SU-DHL-6 (cell line): Measurements from ENCODE around the gene APC.

ENCODE experiments used
- H2AFZ ChIP-seq: fragments of 200-600 bp; sonication (generic); 2 replicates; pipeline ENCODE4 v1.6.1; 2014; ENCODE audit warnings: low read depth, mild to moderate bottlenecking, moderate library complexity, mixed read lengths, antibody characterized with exemption, low read length; ENCODE audit not compliant: severe bottlenecking
- H3F3A ChIP-seq: fragments of 200-600 bp; shearing (Covaris generic); 2 replicates; pipeline ENCODE4 v1.6.0; 2016; ENCODE audit warnings: antibody characterized with exemption, mild to moderate bottlenecking; ENCODE audit not compliant: insufficient read depth
- H3K27ac ChIP-seq: fragments of 200-600 bp; sonication (generic); 2 replicates; pipeline ENCODE4 v1.5.1; 2016; ENCODE audit warnings: low read depth, mild to moderate bottlenecking, low read length, moderate library complexity, mixed read lengths
- H3K27me3 ChIP-seq: fragments of 200-600 bp; sonication (generic), shearing (Covaris generic); 2 replicates; pipeline ENCODE4 v1.6.0; 2014; ENCODE audit warnings: mild to moderate bottlenecking, low read length
- H3K36me3 ChIP-seq: fragments of 200-600 bp; sonication (generic); 2 replicates; pipeline ENCODE4 v1.6.1; 2014; ENCODE audit warnings: mild to moderate bottlenecking, low read length, mixed read lengths
- H3K4me2 ChIP-seq: fragments of 300-600, 200-600 bp; shearing (Covaris generic), sonication (generic); 2 replicates; pipeline ENCODE4 v1.6.0; 2014; ENCODE audit warnings: low read length, low read depth, mild to moderate bottlenecking; ENCODE audit not compliant: poor library complexity, severe bottlenecking
- H3K4me3 ChIP-seq: fragments of 200-600 bp; sonication (generic); 2 replicates; pipeline ENCODE4 v1.5.1; 2014; ENCODE audit warnings: antibody characterized with exemption, low read length, mild to moderate bottlenecking, mixed read lengths; ENCODE audit not compliant: insufficient read depth, poor library complexity, severe bottlenecking
- H3K79me2 ChIP-seq: fragments of 200-600 bp; sonication (generic); 2 replicates; pipeline ENCODE4 v1.6.1; 2014; ENCODE audit warnings: mild to moderate bottlenecking, low read length, moderate library complexity; ENCODE audit not compliant: insufficient read depth
- H3K9ac ChIP-seq: fragments of 200-600 bp; sonication (generic); 2 replicates; pipeline ENCODE4 v1.7.0; 2014; ENCODE audit warnings: mild to moderate bottlenecking, low read length
- H3K9me2 ChIP-seq: fragments of 200-600 bp; sonication (generic); replicated peaks from 2 replicates; pipeline ENCODE4 v1.6.1; 2014; ENCODE audit warnings: low read length; ENCODE audit not compliant: insufficient read depth
- H3K9me3 ChIP-seq: fragments of 200-600 bp; sonication (generic); 2 replicates; pipeline ENCODE4 v1.6.1; 2014; ENCODE audit warnings: low read length, mixed read lengths; ENCODE audit not compliant: insufficient read depth
- H4K20me1 ChIP-seq: fragments of 200-600 bp; sonication (generic); 2 replicates; pipeline ENCODE4 v1.6.1; 2014; ENCODE audit warnings: low read depth, mild to moderate bottlenecking, antibody characterized with exemption, low read length, moderate library complexity, mixed read lengths
- CTCF ChIP-seq: fragments of 200-600 bp; sonication (generic); IDR thresholded peaks from one replicate; pipeline ENCODE4 v1.5.1; 2017; ENCODE audit warnings: antibody characterized with exemption, mild to moderate bottlenecking, low read length, moderate library complexity; ENCODE audit not compliant: insufficient read depth, poor library complexity, severe bottlenecking
- EZH2phosphoT487 ChIP-seq: fragments of 200-600 bp; sonication (generic), shearing (Covaris generic); conservative IDR thresholded peaks from 2 replicates; pipeline ENCODE4 v1.6.1; 2018; ENCODE audit warnings: mild to moderate bottlenecking, antibody characterized with exemption, low read length, moderate library complexity, mixed read lengths

The APC gene

GRCh38 chr5:112880219-112880964, 142.7 kb downstream of the APC start:
- Histone ChIP-seq H3K36me3 (peaks cover 19% of the 10 kb centered on the region; the same call in 1 of the 2 replicates), H4K20me1 (no peaks in the 10 kb centered on the region; the same call in 1 of the 2 replicates), H3K4me3 (no peak overlapping the region), H2AFZ (no peak overlapping the region), H3K9me3 (no peaks in the 10 kb centered on the region), H3K4me2 (no peak overlapping the region), H3K27ac (no peak overlapping the region), H3K79me2 (no peaks in the 10 kb centered on the region; the same call in 1 of the 2 replicates), H3K9me2 (no peaks in the 10 kb centered on the region), H3K27me3 (no peaks in the 10 kb centered on the region), H3F3A (peaks cover 21% of the 10 kb centered on the region; the same call in 1 of the 2 replicates), H3K9ac (no peak overlapping the region)
- TF ChIP-seq CTCF (no peak), EZH2phosphoT487 (no peak)

GRCh38 chr5:112883192-112883591, 145.5 kb downstream of the APC start:
- H3F3A ChIP-seq: peaks cover 7% of the 10 kb centered on the region; the same call in 1 of the 2 replicates
- no peak overlapping the region for H3K9ac ChIP-seq
- no peak overlapping the region for H2AFZ ChIP-seq
- no peak overlapping the region for H3K27ac ChIP-seq
- no peaks in the 10 kb centered on the region for H3K27me3 ChIP-seq
- peaks cover 25% of the 10 kb centered on the region; the same call in 1 of the 2 replicates for H3K36me3 ChIP-seq
- no peak for TF ChIP-seq CTCF
- no peak for TF ChIP-seq EZH2phosphoT487
- no peaks in the 10 kb centered on the region for H3K9me2 ChIP-seq
- H4K20me1 ChIP-seq: no peaks in the 10 kb centered on the region; the same call in 1 of the 2 replicates
- H3K79me2 ChIP-seq: no peaks in the 10 kb centered on the region; the same call in 1 of the 2 replicates
- H3K9me3 ChIP-seq: no peaks in the 10 kb centered on the region
- no peak overlapping the region for H3K4me3 ChIP-seq
- H3K4me2 ChIP-seq: no peak overlapping the region

GRCh38 chr5:112885001-112885400, 147.3 kb downstream of the APC start:
- no peak overlapping the region for H3K27ac ChIP-seq
- H3K79me2 ChIP-seq: no peaks in the 10 kb centered on the region; the same call in 1 of the 2 replicates
- TF ChIP-seq CTCF (no peak), EZH2phosphoT487 (no peak)
- no peak overlapping the region for H3K4me3 ChIP-seq
- no peaks in the 10 kb centered on the region for H3K9me2 ChIP-seq
- H3K27me3 ChIP-seq: no peaks in the 10 kb centered on the region
- H3F3A ChIP-seq: peaks cover under 1% of the 10 kb centered on the region; the same call in 1 of the 2 replicates
- peaks cover 23% of the 10 kb centered on the region; the same call in 1 of the 2 replicates for H3K36me3 ChIP-seq
- no peak overlapping the region for H3K9ac ChIP-seq
- H4K20me1 ChIP-seq: no peaks in the 10 kb centered on the region
- no peak overlapping the region for H2AFZ ChIP-seq
- H3K9me3 ChIP-seq: no peaks in the 10 kb centered on the region
- no peak overlapping the region for H3K4me2 ChIP-seq
